Epidermal melanocyte (primary cell): ENCODE results near the gene PTPRT.

Experiments
- DNase-seq: peaks from one replicate; pipeline ENCODE4 v3.0.0; 2011; ENCODE audit warnings: low spot score; ENCODE audit not compliant: insufficient read length

PTPRT gene

GRCh38 chr20:42082611-42083010 is 1107.1 kb downstream of the PTPRT start:
- no peak for DNase-seq

DNA sequence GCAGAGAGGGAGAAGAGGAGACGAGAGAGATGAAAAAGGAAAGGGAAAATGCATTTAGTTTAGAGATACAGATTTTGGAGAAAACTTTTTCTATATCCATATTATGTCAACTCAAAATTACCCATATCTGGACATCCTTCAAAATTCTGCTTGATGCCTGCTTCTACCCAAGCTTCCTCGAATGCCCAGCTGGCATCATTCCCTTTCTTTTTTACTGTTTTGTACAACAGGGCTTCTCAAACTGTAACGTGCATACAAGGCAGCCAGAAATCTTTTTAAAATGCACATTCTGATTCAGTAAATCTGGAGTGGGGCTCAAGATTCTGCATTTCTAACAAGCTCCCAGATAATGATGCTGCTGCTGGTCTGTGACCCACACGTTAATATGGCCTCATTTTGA is 1108.8 kb downstream of the PTPRT start:
- DNase-seq, result no peak

DNA sequence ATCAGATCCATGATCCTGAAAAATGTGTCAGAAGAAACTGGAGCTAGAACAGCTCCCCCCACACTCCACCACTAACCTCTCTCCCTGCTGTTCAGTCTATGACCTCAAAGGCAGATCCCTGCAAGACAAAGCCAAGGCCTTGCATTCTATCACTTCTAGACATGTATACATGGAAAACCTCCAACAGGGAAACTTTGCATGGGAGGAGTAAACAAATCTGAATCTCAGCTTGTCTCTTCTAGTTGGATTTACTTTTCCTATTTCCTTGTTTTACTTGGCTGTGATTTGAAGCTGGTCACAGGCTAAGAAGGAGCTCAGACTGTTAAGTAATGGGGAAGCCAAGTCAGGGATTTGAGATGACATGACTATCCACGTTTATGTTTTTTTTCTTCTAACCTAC is 1114.8 kb downstream of the PTPRT start:
- no peak for DNase-seq

DNA sequence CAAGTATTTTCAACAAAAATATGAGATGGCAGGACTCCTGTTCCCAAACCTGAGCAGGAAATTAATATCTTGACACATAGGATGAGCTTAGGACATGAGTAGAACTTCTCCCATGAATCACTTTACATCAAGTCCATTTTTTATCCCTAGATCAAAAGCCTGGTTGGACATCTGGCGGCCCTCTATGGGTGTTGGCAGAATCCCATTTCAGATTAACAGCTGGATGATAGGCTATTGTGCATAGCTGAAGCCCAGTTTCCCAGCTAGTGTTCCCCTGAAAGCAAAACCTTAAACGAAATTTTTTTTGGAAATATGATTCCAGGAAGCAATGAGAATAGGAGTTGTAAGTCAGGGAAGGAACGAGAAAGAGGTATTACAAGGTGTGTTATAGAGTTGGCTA is 1122.1 kb downstream of the PTPRT start:
- DNase-seq, result no peak

GRCh38 chr20:42067174-42067573 is 1122.5 kb downstream of the PTPRT start:
- DNase-seq, result no peak

- DNase-seq, result no peak
Measured at GRCh38 chr20:42063141-42063540, 1126.6 kb downstream of the PTPRT start.

- DNase-seq, result no peak
Measured at GRCh38 chr20:42053350-42053749, 1136.4 kb downstream of the PTPRT start.

GRCh38 chr20:42051921-42052320 is 1137.8 kb downstream of the PTPRT start:
- DNase-seq, result no peak

DNA sequence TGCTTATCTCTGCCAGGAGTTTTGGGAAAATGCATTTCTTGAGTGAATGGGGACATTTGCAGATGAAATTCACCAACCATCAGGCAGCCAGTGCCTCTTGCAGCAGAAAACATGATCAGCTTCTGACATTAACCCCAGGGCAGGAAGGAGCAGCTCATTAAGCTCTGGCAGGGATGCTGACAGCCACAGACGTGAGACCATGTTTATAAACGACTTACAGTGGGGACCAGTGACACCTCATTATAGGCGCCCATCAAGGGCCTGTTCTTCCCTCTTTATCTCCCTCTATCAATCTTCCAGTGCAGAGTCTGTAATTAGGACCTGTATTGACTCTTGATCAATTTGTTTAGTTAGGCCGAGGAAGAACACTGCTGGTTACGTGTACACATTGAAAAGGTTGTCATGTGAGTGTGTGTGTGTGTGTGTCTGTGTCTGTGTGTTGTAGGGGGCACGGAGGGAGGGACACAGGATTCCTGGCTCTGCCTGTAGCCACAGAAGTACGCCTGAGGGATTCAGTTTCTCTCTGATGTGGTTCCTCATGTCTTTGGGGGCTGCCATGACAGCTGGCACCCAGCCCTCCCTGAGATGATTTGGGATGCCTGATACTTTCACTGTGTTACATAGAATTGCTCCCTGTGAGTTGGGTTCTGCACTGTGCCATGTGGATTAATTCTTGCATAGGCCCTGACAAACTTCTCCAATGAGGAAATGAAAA is 1143.2 kb downstream of the PTPRT start:
- no peak for DNase-seq

DNA sequence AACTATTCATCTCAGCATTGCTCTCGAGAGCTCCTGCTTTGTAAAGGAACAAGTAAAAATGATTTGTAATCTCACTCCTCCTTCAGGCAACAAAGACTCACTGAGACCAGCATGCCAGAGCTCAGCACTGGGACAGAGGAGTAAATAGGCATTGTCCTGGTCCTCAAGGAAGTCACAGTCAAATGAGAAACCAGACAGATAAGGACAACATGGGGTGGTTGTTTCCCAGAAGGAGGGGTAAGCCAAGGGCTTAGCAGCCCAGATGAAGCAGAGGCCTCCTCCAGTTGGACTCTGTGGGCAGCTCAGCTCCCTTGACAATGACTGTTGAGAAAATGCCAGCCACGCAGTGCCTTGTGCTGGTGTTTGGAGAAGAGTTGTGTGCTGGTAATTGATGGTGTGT is 1145.8 kb downstream of the PTPRT start:
- DNase-seq, result no peak

DNA sequence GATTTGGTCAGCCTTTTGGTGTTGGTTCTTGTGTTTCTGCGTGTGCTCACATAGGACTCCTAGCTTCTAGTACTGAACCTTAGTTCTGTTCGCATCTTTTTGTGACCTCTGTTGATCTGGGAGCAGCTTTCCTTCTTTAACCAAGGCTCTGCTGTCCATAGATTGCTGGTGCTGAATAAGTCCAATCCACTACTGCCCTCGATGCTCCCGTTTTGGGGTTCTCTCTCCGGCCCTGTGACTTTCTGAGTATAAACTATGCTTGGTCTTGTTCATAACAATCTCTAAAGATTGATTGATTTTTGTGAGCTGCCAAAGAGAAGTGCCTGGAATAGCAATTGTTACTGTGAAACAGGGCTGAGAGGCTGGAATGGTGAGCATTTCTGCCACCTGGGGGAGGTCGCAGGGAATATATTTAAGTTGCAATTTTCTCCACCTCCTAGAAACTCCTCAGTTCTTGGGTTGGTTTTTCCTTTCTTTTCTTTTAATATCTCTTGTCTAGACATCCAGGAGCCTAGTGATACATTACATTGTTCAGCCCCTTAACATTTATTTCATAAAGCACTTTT is 1148.6 kb downstream of the PTPRT start:
- no peak for DNase-seq

GRCh38 chr20:42027746-42028268 is 1161.9 kb downstream of the PTPRT start:
- DNase-seq, result no peak

GRCh38 chr20:42026599-42026998 is 1163.1 kb downstream of the PTPRT start:
- no peak for DNase-seq

DNA sequence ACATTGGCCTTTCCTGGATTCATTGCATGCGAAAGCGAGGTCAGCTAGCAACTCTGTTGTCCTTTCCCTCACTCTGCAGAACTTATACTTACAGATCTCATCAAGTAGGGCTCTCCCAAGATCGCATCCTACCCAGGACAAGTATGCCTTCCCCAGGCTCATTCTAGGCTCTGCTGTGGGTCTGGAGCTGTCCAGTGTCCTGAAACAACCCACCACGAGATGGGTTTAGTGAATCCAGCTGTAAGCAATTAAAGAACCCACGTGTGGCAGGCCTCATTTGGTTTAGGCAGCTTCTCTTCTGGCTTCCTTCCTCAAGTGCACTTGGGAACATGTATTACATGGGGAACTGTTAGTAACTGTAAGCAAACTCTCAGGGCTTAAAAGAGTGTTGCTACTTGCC is 1165.1 kb downstream of the PTPRT start:
- no peak for DNase-seq
